Activated CD8-positive, alpha-beta T cell treated with anti-CD3 and anti-CD28 coated beads for 36 hours (primary cell): ENCODE data around the gene TMEM120B. TPM values are rescaled to one million over a fixed set of nuclear protein-coding genes. Genes with fewer than 3 reads are reported as not detected.

Source experiments
- ATAC-seq: fragments of 200-7000 bp; cut with Tn5 transposase; one replicate; pipeline ENCODE4 v1.10.0; 2021; ENCODE audit warnings: mild to moderate bottlenecking, moderate library complexity
- CTCF ChIA-PET: fragments of 350-600 bp; sonication (Branson Sonifier 250); formaldehyde crosslinking; loops from one replicate; lab custom pipeline; 2021; ENCODE audit warnings: antibody characterized with exemption; lab: Charles Lee
- POLR2A ChIA-PET: fragments of 350-600 bp; sonication (Branson Sonifier 250); formaldehyde crosslinking; loops from one replicate; lab custom pipeline; 2021; ENCODE audit warnings: antibody characterized with exemption; lab: Charles Lee
- DNase-seq: peaks from one replicate; pipeline ENCODE4 v3.0.0-alpha.2; 2020
- H3K27ac Mint-ChIP-seq: one replicate; pipeline ENCODE4 v1.8.0; 2021; ENCODE audit warnings: mild to moderate bottlenecking, mixed read lengths
- H3K27me3 Mint-ChIP-seq: one replicate; pipeline ENCODE4 v1.8.0; 2021; ENCODE audit warnings: mixed read lengths
- H3K36me3 Mint-ChIP-seq: one replicate; pipeline ENCODE4 v1.8.0; 2021; ENCODE audit warnings: low read depth, mixed read lengths
- H3K4me1 Mint-ChIP-seq: one replicate; pipeline ENCODE4 v1.8.0; 2021; ENCODE audit warnings: low read depth, mixed read lengths
- H3K4me3 Mint-ChIP-seq: one replicate; pipeline ENCODE4 v1.8.0; 2021; ENCODE audit warnings: mild to moderate bottlenecking, moderate library complexity, mixed read lengths
- H3K9me3 Mint-ChIP-seq: one replicate; pipeline ENCODE4 v1.8.0; 2021; ENCODE audit warnings: mixed read lengths
- CTCF ChIP-seq: fragments of 200-600 bp; IDR thresholded peaks from one replicate; pipeline ENCODE4 v1.8.0; 2022; ENCODE audit warnings: antibody characterized with exemption, mild to moderate bottlenecking
- intact Hi-C: fragments of 100-400 bp; cut with micrococcal nuclease; formaldehyde crosslinking; loops from one replicate; pipeline ENCODE4 v1.10.0; 2022
- total RNA-seq, 2 experiments: library from RNA; stranded (reverse); gene quantifications; one replicate each; pipeline ENCODE4 v1.2.3, GENCODE V29; 2021

The TMEM120B gene
- total RNA-seq, 2 experiments from 2014 or later, result 11.7 to 12.7 TPM

GRCh38 chr12:121817648-121818043 lies 105.1 kb downstream of the TMEM120B start:
- peaks cover 16% of the 10 kb centered on the region for H3K4me1 Mint-ChIP-seq
- peaks cover 36% of the 10 kb centered on the region for H3K36me3 Mint-ChIP-seq
- intact Hi-C loops, result no loop called here
- no peak for TF ChIP-seq CTCF
- no peaks in the 10 kb centered on the region for H3K27me3 Mint-ChIP-seq
- no peak overlapping the region for H3K4me3 Mint-ChIP-seq
- no peaks in the 10 kb centered on the region for H3K9me3 Mint-ChIP-seq
- ChIA-PET CTCF (no interaction called here), POLR2A (no interaction called here)
- H3K27ac Mint-ChIP-seq, result no peak overlapping the region
- ATAC-seq (no peak), DNase-seq (no peak)

- peak overlapping the region; percentile 30 for H3K27ac Mint-ChIP-seq
- ChIA-PET CTCF (interaction anchor here (1.0 kb wide), 1 partner anchor 25 kb away, joined by 3 read pairs; no protein-coding TSS in a partner anchor), POLR2A (no interaction called here)
- H3K4me1 Mint-ChIP-seq, result peaks cover 3% of the 10 kb centered on the region
- no peaks in the 10 kb centered on the region for H3K27me3 Mint-ChIP-seq
- DNase-seq (no peak), ATAC-seq (no peak)
- H3K4me3 Mint-ChIP-seq, result no peak overlapping the region
- TF ChIP-seq CTCF, result no peak
- no peaks in the 10 kb centered on the region for H3K9me3 Mint-ChIP-seq
- intact Hi-C loops, result no loop called here
- peaks cover 25% of the 10 kb centered on the region for H3K36me3 Mint-ChIP-seq
These were observed 106.8 kb downstream of the TMEM120B start for GRCh38 chr12:121819212-121819949.

GRCh38 chr12:121820056-121820455 lies 107.5 kb downstream of the TMEM120B start:
- ATAC-seq (no peak), DNase-seq (no peak)
- intact Hi-C loops, result no loop called here
- ChIA-PET POLR2A (interaction anchor here (0.6 to 0.8 kb wide), 3 partner anchors 8 to 342 kb away, joined by 3 to 4 read pairs (median 3); no protein-coding TSS in a partner anchor), CTCF (interaction anchor here (0.9 to 1.4 kb wide), 2 partner anchors 9 to 26 kb away, joined by 5 to 6 read pairs; no protein-coding TSS in a partner anchor)
- H3K9me3 Mint-ChIP-seq, result no peaks in the 10 kb centered on the region
- no peak overlapping the region for H3K27ac Mint-ChIP-seq
- no peak overlapping the region for H3K4me3 Mint-ChIP-seq
- H3K27me3 Mint-ChIP-seq, result no peaks in the 10 kb centered on the region
- no peak for TF ChIP-seq CTCF
- peaks cover 26% of the 10 kb centered on the region for H3K36me3 Mint-ChIP-seq
- peaks cover 3% of the 10 kb centered on the region for H3K4me1 Mint-ChIP-seq

- intact Hi-C loops, result no loop called here
- DNase-seq (no peak), ATAC-seq (no peak)
- TF ChIP-seq CTCF, result no peak
- Mint-ChIP-seq H3K27me3 (no peaks in the 10 kb centered on the region), H3K4me1 (peaks cover 2% of the 10 kb centered on the region), H3K36me3 (peaks cover 21% of the 10 kb centered on the region), H3K27ac (no peak overlapping the region), H3K4me3 (no peak overlapping the region), H3K9me3 (no peaks in the 10 kb centered on the region)
- CTCF ChIA-PET, result no interaction called here
- POLR2A ChIA-PET, result interaction anchor here (0.7 to 0.8 kb wide), 2 partner anchors 9 to 16 kb away, joined by 3 read pairs; no protein-coding TSS in a partner anchor
These were observed 110.0 kb downstream of the TMEM120B start for GRCh38 chr12:121822393-121823100.
